Measurements from ENCODE around the gene SULT2A1.
A peak's percentile ranks its signal among the peaks of the same experiment; 100 is the strongest.
"Not testable (repeated sequence)": the region's sequence is repeated elsewhere in the genome, so short reads cannot be mapped to it uniquely, and the experiment has no call there.

Gene SULT2A1, protein sequence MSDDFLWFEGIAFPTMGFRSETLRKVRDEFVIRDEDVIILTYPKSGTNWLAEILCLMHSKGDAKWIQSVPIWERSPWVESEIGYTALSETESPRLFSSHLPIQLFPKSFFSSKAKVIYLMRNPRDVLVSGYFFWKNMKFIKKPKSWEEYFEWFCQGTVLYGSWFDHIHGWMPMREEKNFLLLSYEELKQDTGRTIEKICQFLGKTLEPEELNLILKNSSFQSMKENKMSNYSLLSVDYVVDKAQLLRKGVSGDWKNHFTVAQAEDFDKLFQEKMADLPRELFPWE

GRCh38 chr19:47886010-47886559 lies at the start of gene SULT2A1:
Gene SULT2A1, minus strand, starts transcription at chr19:47886315. Its CDS starts 58 bp downstream, at chr19:47886257.
- no peak for DNase-seq

- not testable (repeated sequence) for DNase-seq
These were observed 42.5 kb upstream of the SULT2A1 start for GRCh38 chr19:47928581-47928980.

DNA sequence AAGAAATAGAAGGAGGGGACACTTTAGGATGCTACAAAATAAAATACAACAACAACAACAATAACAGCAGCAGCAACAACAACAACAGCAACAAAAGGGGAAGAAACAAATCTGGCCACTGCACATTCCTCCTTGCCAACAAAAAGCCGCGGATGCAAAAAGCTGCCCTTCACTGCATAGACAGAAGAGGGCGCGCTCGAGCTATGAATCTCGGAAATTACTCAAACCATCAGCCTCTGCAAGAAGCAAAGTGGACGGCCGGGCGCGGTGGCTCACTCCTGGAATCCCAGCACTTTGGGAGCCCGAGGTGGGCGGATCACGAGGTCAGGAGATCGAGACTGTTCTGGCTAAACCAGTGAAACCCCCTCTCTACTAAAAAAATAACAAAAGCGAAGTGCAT lies 34.0 kb upstream of the SULT2A1 start:
- not testable (repeated sequence) for DNase-seq

GRCh38 chr19:47910191-47910590 lies 24.1 kb upstream of the SULT2A1 start:
- not testable (repeated sequence) for DNase-seq

- not testable (repeated sequence) for DNase-seq
These were observed 23.2 kb upstream of the SULT2A1 start for GRCh38 chr19:47909350-47909749.

GRCh38 chr19:47901370-47901769 lies 15.3 kb upstream of the SULT2A1 start:
- DNase-seq = no peak

DNA sequence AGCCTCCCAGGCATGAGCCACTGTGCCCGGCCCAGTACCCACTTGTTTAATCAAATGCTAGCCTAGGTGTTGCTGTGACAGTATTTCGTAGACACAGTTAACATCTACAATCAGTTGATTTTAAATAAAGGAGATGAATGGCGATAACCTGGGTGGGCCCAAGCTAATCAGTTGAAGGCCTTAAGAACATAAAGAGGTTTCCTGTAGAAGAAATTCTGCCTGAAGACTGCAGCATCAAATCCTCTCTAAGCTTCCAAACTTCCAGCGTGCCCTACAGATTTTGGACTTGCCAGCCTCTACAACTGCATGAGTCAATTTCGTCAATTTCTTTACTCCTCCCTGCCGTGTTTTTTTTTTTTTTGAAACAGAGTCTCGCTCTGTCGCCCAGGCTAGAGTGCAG lies 13.2 kb upstream of the SULT2A1 start:
- DNase-seq = no peak

GRCh38 chr19:47897861-47898260 lies 11.7 kb upstream of the SULT2A1 start:
- DNase-seq = no peak

DNA sequence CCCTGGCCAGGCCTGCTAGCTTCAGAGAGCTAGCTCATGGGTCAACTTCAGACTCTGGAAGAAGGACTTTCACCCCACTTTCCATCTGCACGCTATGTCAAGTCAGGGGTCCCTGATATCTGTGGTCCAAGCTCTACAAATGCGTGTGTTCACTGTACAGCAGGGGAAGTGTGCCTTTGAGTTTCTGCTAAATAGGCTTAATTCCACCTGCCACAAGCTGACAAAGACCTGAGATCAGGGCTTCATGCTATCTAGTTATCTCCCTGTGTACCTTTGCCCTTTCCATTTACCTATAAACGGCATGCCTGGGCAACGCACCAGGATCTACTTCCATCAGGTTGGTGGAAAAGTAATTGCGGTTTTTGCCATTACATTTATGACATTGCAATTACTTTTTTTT lies 10.7 kb upstream of the SULT2A1 start:
- DNase-seq = no peak

DNA sequence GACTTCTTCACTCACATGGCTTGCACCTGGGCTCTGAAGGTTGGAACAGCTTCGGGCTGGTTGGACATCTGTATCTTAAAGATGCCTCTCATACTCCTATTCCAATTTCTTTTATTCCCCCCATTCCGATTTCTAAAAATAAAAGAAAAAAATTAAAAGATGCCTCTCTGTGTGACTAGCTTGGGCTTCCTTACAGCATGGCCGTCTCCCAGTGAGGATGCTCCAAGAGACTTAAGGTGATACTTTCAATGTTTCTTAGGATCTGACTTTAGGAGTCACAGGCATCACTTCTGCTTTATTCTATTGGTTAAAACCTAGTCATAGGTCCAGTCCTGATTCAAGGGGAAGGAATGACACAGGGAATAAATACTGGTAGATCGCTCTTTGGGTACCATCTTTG lies 9.9 kb upstream of the SULT2A1 start:
- DNase-seq = no peak

DNA sequence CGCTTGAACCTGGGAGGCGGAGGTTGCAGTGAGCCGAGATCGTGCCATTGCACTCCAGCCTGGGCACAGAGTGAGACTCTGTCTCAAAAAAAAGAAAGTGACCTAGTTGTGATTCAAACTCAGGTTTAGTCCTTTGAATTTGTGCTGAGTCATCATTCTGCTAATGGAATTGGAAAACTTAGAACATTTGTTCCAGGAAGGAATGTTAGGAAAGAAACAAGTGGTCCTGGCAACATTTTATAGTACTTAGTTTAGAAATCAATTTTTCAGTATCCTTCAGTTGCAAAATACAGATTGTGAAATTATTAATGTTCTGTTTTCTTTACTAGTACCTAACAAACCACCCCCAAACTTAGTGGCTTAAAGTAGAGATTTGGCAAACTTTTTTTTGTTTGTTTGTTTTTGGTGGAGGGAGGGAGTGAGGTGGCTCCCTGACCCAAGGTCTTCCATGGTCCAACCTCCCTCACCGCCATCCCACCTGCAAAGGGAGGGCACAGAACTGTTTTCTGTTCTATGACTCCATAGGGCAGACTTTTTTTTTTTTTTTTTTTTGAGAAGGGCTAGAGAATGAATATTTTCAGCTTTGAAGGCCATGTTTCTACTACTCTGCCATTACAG lies 9.2 kb upstream of the SULT2A1 start:
- DNase-seq = no peak

DNA sequence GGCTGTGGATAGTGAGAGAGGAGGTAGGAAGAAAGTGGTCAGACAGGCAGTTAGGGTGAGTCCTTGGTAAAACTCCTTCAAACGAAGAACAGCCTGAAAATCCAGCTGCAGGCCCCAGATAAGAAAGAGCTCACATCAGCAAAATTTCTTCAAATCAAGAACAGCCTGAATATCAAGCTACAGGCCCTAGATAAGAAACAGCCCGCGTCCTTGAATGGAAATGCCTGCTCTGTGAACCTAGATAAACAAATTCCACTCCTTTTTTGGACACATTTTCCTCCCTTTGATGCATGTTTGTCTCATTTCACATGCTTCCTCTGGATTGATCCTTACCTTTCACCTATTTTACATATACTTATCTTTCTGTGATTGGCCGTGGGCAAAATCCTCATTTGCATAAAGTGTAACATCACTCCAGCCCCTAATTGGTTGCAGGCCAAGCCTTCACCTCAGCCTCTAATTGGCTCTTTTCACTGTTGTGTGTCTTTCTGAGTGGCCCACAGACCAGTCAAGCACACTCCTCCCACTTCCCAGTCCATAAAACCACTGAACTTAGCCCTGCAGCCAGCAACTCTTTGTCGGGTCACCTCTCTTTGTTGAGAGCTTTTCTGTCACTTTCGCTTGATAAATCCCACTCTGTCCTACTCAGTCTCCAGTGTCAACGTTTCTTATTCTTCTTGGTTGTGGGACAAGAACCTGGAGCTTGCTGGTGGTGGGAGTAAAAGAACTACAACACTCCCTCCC lies 6.0 kb upstream of the SULT2A1 start:
- no peak for DNase-seq

DNA sequence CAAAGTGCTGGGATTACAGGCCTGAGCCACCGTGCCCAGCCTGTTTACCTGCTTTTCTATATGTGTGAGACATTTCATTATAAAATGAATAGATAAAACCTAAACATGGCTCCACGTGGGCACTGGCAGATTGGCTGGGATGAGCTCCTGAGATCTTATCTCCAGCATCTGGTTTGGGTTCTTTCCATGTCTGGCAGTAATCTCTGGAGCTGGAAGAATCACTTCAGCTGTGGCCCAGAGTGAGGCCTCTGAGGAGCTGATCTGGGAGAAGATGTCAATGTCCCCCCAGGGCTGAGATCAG lies 5.5 kb upstream of the SULT2A1 start:
- DNase-seq = no peak

GRCh38 chr19:47890865-47891621 lies 4.9 kb upstream of the SULT2A1 start:
- no peak for DNase-seq

- DNase-seq = no peak
These were observed 1.1 kb downstream of the SULT2A1 start for GRCh38 chr19:47885067-47885463.

GRCh38 chr19:47882890-47883289 lies 3.2 kb downstream of the SULT2A1 start:
- no peak for DNase-seq

- no peak for DNase-seq
These were observed 4.4 kb downstream of the SULT2A1 start for GRCh38 chr19:47881757-47882156.

DNA sequence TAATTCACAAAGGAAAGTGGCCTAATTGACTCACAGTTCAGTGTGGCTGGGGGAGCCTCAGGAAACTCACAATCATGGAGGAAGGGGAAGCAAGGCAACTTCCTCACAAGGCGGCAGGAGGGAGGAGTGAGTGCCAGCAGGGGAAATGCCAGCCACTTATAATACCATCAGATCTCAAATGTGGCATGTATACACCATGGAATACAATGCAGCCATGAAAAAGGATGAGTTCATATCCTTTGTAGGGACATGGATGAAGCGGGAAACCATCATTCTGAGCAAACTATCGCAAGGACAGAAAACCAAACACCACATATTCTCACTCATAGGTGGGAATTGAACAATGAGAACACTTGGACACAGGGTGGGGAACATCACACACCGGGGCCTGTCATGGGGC lies 6.7 kb downstream of the SULT2A1 start:
- not testable (repeated sequence) for DNase-seq

DNA sequence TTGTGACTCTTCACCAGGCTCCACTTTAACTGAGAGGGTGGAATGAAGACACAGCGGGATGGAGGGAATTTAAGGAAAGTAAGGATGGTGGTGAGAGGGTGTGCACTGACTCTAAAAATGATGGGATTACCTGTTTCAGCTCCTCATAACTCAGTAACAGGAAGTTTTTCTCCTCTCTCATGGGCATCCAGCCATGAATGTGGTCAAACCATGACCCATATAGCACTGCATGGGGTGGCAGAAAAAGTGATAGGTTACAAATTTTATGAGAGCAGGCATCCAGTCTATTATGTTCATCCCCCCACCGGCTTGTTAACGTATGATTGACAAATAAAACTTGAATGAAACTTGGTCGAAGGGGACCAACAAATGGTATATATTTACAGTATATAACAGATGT lies 7.2 kb downstream of the SULT2A1 start:
- DNase-seq = no peak

- no peak for DNase-seq
These were observed 20.9 kb downstream of the SULT2A1 start for GRCh38 chr19:47865166-47865565.

GRCh38 chr19:47863514-47863936 lies 22.6 kb downstream of the SULT2A1 start:
- DNase-seq = peak; percentile 24

DNA sequence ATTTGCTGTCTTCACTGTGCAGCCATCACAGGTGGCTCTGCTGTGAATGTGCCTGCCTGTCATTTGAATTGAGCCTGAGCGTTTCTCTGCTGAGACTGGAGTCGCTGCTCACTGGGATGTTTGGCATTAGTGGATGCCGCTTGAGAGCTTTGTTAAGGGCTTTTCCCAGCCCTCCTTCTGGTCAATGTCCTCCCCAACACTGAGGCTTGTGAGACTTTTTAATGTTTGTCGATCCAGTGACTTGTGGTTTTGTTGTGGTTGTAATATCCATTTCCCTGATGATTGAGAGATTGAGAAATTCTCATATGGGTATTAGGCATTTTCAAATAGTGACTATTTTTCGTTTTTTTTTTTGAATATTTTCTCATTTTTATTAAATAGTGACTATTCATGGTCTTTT lies 24.5 kb downstream of the SULT2A1 start:
- DNase-seq = no peak
